Neural cell (in vitro differentiated cells): ENCODE data around the gene ASXL1.

Experiments used
- EP300 ChIP-seq: fragments of 450-650 bp; conservative IDR thresholded peaks from 2 replicates; pipeline ENCODE4 v1.6.1; 2014; ENCODE audit warnings: antibody characterized with exemption, mild to moderate bottlenecking, moderate library complexity; ENCODE audit not compliant: poor library complexity, severe bottlenecking
- TAF1 ChIP-seq: IDR thresholded peaks from 2 replicates; pipeline ENCODE4 v1.6.1; 2012; ENCODE audit warnings: low read depth

GRCh38 chr20:32395066-32395465, 36.9 kb downstream of the ASXL1 start:
- TF ChIP-seq TAF1 = no peak
- TF ChIP-seq EP300 = no peak
